ENCODE data around the gene ATP5F1D.
A peak's percentile ranks its signal among the peaks of the same experiment; 100 is the strongest.

The ATP5F1D gene

GRCh38 chr19:1249990-1250436, 8.5 kb downstream of the ATP5F1D start:
- H3K4me3 ChIP-seq (ENCODE audit: low read depth, low read length), result peak overlapping the region; percentile 96
- peaks cover 38% of the 10 kb centered on the region for H3K79me2 ChIP-seq (ENCODE audit: control insufficient read depth, insufficient read depth, low read length, unreplicated experiment)
- H3K27ac ChIP-seq (ENCODE audit: low read depth, low read length), result peak overlapping the region; percentile 98
- H3K4me1 ChIP-seq (ENCODE audit: control insufficient read depth, insufficient read depth, low read length, unreplicated experiment), result peaks cover 23% of the 10 kb centered on the region
- no peak overlapping the region for H2AFZ ChIP-seq (ENCODE audit: low read length, unreplicated experiment)
- H3K36me3 ChIP-seq (ENCODE audit: insufficient read depth, low read length), result peaks cover 25% of the 10 kb centered on the region; the same call in 1 of the 2 replicates
- no peaks in the 10 kb centered on the region for H3K27me3 ChIP-seq (ENCODE audit: insufficient read depth, low read length)

DNA sequence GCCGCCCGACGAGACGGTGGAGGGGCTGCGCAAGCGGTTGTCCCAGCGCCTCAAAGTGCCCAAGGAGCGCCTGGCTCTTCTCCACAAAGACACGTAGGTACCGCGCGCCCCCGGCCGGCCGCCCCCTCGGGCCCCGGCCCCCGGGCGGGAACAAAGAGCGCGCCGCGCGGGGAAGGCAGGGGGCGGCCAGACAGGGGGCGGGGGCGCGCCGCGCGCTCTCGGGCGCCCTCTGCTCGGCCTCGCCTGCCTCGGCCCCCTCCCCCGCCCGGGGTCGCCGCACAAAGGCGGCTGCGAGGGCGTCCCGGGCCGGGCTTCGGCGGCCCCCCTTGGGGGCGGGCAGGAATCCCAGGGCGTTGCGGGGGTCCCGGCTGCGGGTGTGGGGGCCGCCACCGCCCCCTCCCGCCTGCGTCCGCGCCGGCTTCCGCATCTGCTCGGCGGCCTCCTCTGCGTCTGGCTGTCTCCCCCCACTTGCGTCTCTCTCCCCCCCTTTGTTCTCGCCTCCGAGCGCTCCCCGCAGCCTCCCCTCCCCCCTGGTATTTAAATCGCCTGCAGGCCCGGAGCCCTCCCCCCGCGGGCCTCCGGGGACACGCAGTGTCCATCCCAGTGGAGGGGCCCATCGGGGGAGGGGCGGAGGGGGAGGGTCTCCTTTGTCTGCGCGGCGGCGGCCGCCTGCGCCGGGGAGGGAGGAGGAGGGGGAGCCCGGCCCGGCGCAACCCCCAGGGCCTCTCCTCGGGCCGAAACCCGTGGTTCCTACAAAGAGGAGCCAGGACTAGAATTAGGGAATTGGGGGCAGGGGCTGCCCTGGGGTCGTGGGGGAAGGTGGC, 9.1 kb downstream of the ATP5F1D start:
- H3K27me3 ChIP-seq (ENCODE audit: insufficient read depth, low read length), result no peaks in the 10 kb centered on the region
- H3K79me2 ChIP-seq (ENCODE audit: control insufficient read depth, insufficient read depth, low read length, unreplicated experiment), result peaks cover 44% of the 10 kb centered on the region
- peaks cover 24% of the 10 kb centered on the region for H3K4me1 ChIP-seq (ENCODE audit: control insufficient read depth, insufficient read depth, low read length, unreplicated experiment)
- peak overlapping the region; percentile 96 for H3K4me3 ChIP-seq (ENCODE audit: low read depth, low read length)
- peaks cover 31% of the 10 kb centered on the region; the same call in 1 of the 2 replicates for H3K36me3 ChIP-seq (ENCODE audit: insufficient read depth, low read length)
- H2AFZ ChIP-seq (ENCODE audit: low read length, unreplicated experiment), result no peak overlapping the region
- peak overlapping the region; percentile 98 for H3K27ac ChIP-seq (ENCODE audit: low read depth, low read length)

GRCh38 chr19:1251330-1252220, 10.0 kb downstream of the ATP5F1D start:
- peaks cover 45% of the 10 kb centered on the region for H3K79me2 ChIP-seq (ENCODE audit: control insufficient read depth, insufficient read depth, low read length, unreplicated experiment)
- peak overlapping the region; percentile 96 for H3K4me3 ChIP-seq (ENCODE audit: low read depth, low read length)
- no peak overlapping the region for H2AFZ ChIP-seq (ENCODE audit: low read length, unreplicated experiment)
- H3K27ac ChIP-seq (ENCODE audit: low read depth, low read length), result peak overlapping the region; percentile 98
- H3K4me1 ChIP-seq (ENCODE audit: control insufficient read depth, insufficient read depth, low read length, unreplicated experiment), result peaks cover 32% of the 10 kb centered on the region
- H3K36me3 ChIP-seq (ENCODE audit: insufficient read depth, low read length), result peaks cover 33% of the 10 kb centered on the region; the same call in 1 of the 2 replicates
- H3K27me3 ChIP-seq (ENCODE audit: insufficient read depth, low read length), result no peaks in the 10 kb centered on the region

- Histone ChIP-seq H3K27me3 (ENCODE audit: insufficient read depth, low read length) (no peaks in the 10 kb centered on the region), H3K4me3 (ENCODE audit: low read depth, low read length) (peak overlapping the region; percentile 96), H3K27ac (ENCODE audit: low read depth, low read length) (peak overlapping the region; percentile 98), H3K79me2 (ENCODE audit: control insufficient read depth, insufficient read depth, low read length, unreplicated experiment) (peaks cover 51% of the 10 kb centered on the region), H3K36me3 (ENCODE audit: insufficient read depth, low read length) (peaks cover 33% of the 10 kb centered on the region; the same call in 1 of the 2 replicates), H2AFZ (ENCODE audit: low read length, unreplicated experiment) (no peak overlapping the region), H3K4me1 (ENCODE audit: control insufficient read depth, insufficient read depth, low read length, unreplicated experiment) (peaks cover 37% of the 10 kb centered on the region)
Observed at GRCh38 chr19:1252221-1252820, 10.8 kb downstream of the ATP5F1D start.

DNA sequence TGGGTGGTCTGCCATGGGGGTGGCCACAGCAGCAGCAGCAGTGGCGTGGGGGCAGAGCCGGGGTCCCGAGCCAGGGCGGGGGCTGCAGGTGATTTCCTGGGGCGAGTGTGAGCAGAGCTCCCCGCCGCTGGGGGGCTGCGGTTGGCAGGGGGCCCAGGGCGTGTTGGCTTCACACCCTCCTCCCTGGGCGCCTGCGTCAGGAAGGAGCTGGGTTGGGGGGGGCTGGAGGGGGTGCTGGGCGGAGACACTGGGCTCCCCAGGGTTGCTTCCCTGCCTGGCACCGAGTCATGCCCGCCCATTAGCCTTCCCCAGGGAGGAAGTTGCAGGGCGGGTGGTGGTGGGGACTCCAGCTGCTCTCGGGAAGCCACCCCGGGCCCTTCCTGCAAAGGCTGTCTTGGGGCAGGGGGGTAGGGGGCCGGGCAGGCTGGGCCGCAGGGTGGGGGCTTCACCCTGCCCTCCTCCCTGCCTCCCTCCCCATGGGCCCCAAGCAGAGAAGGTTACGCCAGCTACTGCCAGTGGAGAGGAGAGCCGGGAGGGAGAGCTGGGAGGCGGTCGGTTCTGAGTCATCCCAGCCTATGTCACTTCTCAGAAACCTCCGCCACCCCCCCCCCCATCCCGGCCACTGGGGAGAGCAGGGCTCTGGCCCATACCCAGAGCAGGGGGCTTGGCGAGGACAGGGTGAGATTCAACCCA, 11.4 kb downstream of the ATP5F1D start:
- peak overlapping the region; percentile 96 for H3K4me3 ChIP-seq (ENCODE audit: low read depth, low read length)
- no peak overlapping the region for H2AFZ ChIP-seq (ENCODE audit: low read length, unreplicated experiment)
- peak overlapping the region; percentile 98 for H3K27ac ChIP-seq (ENCODE audit: low read depth, low read length)
- H3K36me3 ChIP-seq (ENCODE audit: insufficient read depth, low read length), result peaks cover 33% of the 10 kb centered on the region; the same call in 1 of the 2 replicates
- no peaks in the 10 kb centered on the region for H3K27me3 ChIP-seq (ENCODE audit: insufficient read depth, low read length)
- peaks cover 41% of the 10 kb centered on the region for H3K4me1 ChIP-seq (ENCODE audit: control insufficient read depth, insufficient read depth, low read length, unreplicated experiment)
- peaks cover 51% of the 10 kb centered on the region for H3K79me2 ChIP-seq (ENCODE audit: control insufficient read depth, insufficient read depth, low read length, unreplicated experiment)

GRCh38 chr19:1253514-1254080, 12.0 kb downstream of the ATP5F1D start:
- Histone ChIP-seq H3K36me3 (ENCODE audit: insufficient read depth, low read length) (peaks cover 33% of the 10 kb centered on the region; the same call in 1 of the 2 replicates), H3K27me3 (ENCODE audit: insufficient read depth, low read length) (no peaks in the 10 kb centered on the region), H3K27ac (ENCODE audit: low read depth, low read length) (peak overlapping the region; percentile 98), H2AFZ (ENCODE audit: low read length, unreplicated experiment) (no peak overlapping the region), H3K4me1 (ENCODE audit: control insufficient read depth, insufficient read depth, low read length, unreplicated experiment) (peaks cover 47% of the 10 kb centered on the region), H3K4me3 (ENCODE audit: low read depth, low read length) (peak overlapping the region; percentile 76), H3K79me2 (ENCODE audit: control insufficient read depth, insufficient read depth, low read length, unreplicated experiment) (peaks cover 51% of the 10 kb centered on the region)

- H3K36me3 ChIP-seq (ENCODE audit: insufficient read depth, low read length), result peaks cover 33% of the 10 kb centered on the region; the same call in 1 of the 2 replicates
- peaks cover 51% of the 10 kb centered on the region for H3K79me2 ChIP-seq (ENCODE audit: control insufficient read depth, insufficient read depth, low read length, unreplicated experiment)
- H3K27ac ChIP-seq (ENCODE audit: low read depth, low read length), result peak overlapping the region; percentile 98
- H3K4me3 ChIP-seq (ENCODE audit: low read depth, low read length), result peak overlapping the region; percentile 76
- H2AFZ ChIP-seq (ENCODE audit: low read length, unreplicated experiment), result no peak overlapping the region
- H3K4me1 ChIP-seq (ENCODE audit: control insufficient read depth, insufficient read depth, low read length, unreplicated experiment), result peaks cover 49% of the 10 kb centered on the region
- no peaks in the 10 kb centered on the region for H3K27me3 ChIP-seq (ENCODE audit: insufficient read depth, low read length)
Observed at GRCh38 chr19:1254081-1254527, 12.6 kb downstream of the ATP5F1D start.

DNA sequence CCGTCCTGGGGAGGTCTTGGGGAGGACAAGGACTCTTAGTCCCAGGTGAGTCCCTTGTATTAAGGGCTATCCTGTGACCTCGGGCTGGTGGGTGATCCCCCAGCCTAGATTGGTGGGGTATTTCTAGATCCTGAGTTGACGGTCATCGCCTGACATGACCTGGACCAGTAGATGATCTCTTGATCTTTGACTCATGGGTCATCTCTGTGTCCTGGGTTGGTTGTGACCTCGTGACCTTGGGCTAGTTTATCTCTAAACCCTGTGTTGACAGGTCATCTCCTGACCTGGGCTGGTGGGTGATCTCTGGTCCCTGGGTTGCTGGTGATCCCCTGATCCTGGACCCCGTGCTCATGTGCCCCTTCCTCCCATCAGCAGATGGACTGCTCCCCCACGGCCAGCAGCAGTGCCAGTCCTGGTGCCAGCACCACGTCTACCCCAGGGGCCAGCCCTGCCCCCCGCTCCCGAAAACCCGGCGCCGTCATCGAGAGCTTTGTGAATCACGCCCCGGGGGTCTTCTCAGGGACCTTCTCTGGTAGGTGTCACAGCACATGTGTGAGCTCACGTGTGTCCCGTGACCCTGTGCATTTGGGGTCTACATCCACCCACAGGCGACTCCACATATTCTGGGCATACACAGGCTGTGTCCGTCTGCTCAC, 13.1 kb downstream of the ATP5F1D start:
- Histone ChIP-seq H3K79me2 (ENCODE audit: control insufficient read depth, insufficient read depth, low read length, unreplicated experiment) (peaks cover 50% of the 10 kb centered on the region), H3K27ac (ENCODE audit: low read depth, low read length) (peak overlapping the region; percentile 98), H3K4me3 (ENCODE audit: low read depth, low read length) (peak overlapping the region; percentile 60), H3K36me3 (ENCODE audit: insufficient read depth, low read length) (peaks cover 33% of the 10 kb centered on the region; the same call in 1 of the 2 replicates), H3K27me3 (ENCODE audit: insufficient read depth, low read length) (no peaks in the 10 kb centered on the region), H3K4me1 (ENCODE audit: control insufficient read depth, insufficient read depth, low read length, unreplicated experiment) (peaks cover 55% of the 10 kb centered on the region), H2AFZ (ENCODE audit: low read length, unreplicated experiment) (no peak overlapping the region)
